Gastrocnemius medialis (tissue), 4 donors: ENCODE measurements around the gene FOXJ1.

Source experiments
- POLR2A ChIP-seq, 2 donors: fragments of 450-650 bp; IDR thresholded peaks; one replicate each; pipeline ENCODE4 v1.6.1; 2017; ENCODE audit warnings: antibody characterized with exemption in 2 of 2, mild to moderate bottlenecking in 2 of 2, moderate library complexity in 2 of 2
- TF ChIP-seq, protein P1 (sequence below), 5 experiments: fragments of 450-650 bp in 3 of 5; fragments of 200-600 bp in 2 of 5; sonication (generic) in 2 of 5; IDR thresholded peaks in 4 of 5; conservative IDR thresholded peaks in 1 of 5; 1 replicate in 4 of 5; 2 replicates in 1 of 5; pipeline ENCODE4 v1.5.1; 2016 to 2019; ENCODE audit warnings: antibody characterized with exemption in 5 of 5, mild to moderate bottlenecking in 3 of 5, moderate library complexity in 3 of 5

DNA sequence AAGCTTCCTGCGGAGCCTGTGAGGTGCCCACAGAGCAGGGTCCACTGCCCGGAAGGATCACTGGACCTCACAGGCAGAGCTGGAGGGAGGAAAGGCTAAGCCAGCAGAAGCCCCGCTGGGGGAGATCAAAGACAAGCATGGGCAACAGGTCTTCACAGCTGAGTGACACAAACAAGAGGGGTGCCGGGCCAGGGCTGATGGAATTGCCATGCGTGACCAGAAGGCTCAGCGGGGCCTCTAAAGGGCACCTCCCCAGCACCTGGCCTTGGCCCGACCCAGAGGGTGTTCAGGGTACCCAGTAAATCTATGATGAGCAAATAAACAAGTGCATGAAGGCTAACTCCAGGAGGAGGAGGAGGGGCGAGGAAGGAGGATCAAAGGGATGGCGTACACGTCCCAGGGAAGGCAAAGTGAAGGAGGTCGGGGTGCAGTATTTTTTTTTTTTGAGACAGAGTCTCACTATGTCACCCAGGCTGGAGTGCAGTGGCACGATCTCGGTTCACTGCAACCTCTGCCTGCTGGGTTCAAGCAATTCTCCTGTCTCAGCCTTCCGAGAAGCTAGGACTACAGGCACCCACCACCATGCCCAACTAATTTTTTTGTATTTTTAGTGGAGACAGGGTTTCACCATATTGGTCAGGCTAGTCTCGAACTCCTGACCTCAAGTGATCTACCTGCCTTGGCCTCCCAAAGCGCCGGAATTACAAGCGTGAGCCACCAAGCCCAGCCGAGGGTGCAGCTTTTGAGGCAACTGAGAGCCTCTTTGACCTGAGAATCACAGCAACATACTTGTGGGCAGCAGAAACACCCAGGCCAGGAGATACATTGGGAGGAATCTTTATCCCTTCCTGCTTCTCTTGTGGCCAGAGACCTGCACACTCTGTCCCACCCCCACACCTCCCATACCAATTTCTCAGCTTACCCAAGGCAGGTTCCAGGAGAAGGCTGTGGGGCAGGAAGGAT lies 21.4 kb downstream of the FOXJ1 start:
- TF ChIP-seq, protein P1, sequence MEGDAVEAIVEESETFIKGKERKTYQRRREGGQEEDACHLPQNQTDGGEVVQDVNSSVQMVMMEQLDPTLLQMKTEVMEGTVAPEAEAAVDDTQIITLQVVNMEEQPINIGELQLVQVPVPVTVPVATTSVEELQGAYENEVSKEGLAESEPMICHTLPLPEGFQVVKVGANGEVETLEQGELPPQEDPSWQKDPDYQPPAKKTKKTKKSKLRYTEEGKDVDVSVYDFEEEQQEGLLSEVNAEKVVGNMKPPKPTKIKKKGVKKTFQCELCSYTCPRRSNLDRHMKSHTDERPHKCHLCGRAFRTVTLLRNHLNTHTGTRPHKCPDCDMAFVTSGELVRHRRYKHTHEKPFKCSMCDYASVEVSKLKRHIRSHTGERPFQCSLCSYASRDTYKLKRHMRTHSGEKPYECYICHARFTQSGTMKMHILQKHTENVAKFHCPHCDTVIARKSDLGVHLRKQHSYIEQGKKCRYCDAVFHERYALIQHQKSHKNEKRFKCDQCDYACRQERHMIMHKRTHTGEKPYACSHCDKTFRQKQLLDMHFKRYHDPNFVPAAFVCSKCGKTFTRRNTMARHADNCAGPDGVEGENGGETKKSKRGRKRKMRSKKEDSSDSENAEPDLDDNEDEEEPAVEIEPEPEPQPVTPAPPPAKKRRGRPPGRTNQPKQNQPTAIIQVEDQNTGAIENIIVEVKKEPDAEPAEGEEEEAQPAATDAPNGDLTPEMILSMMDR (IDR thresholded peaks at IDR 0.05 in 4 of 5, conservative IDR thresholded peaks at IDR 0.05 in 1 of 5): no peak
- no peak for TF ChIP-seq POLR2A (IDR thresholded peaks at IDR 0.05)
